HepG2 (cell line): ENCODE measurements around the gene CYB5A. TPM values are rescaled to one million over a fixed set of nuclear protein-coding genes. Genes with fewer than 3 reads are reported as not detected.

Experiments
- DDIT3 ChIP-seq: sonication (generic); formaldehyde crosslinking; IDR thresholded peaks from 2 replicates; pipeline ENCODE4 v1.4.0; 2020; ENCODE audit warnings: mild to moderate bottlenecking, missing genetic modification reagents
- E2F2 ChIP-seq: sonication (generic); formaldehyde crosslinking; IDR thresholded peaks from 2 replicates; pipeline ENCODE4 v1.4.0; 2020; ENCODE audit warnings: missing genetic modification reagents, borderline replicate concordance
- HNRNPLL ChIP-seq: fragments of 200-400 bp; formaldehyde crosslinking; IDR thresholded peaks from 2 replicates; pipeline ENCODE4 v1.6.1; 2017; ENCODE audit warnings: mild to moderate bottlenecking, low read depth, low read length; ENCODE audit not compliant: poor library complexity, severe bottlenecking
- HOXA3 ChIP-seq: sonication (generic); formaldehyde crosslinking; IDR thresholded peaks from 2 replicates; pipeline ENCODE4 v1.5.0; 2020; ENCODE audit warnings: missing genetic modification reagents
- IRF1 ChIP-seq: sonication (generic); formaldehyde crosslinking; IDR thresholded peaks from 2 replicates; pipeline ENCODE4 v1.4.0; 2020; ENCODE audit warnings: low read depth, mild to moderate bottlenecking, missing genetic modification reagents
- MIER2 ChIP-seq: IDR thresholded peaks from 2 replicates; pipeline ENCODE4 v1.6.1; 2016; ENCODE audit warnings: missing biosample characterization, missing genetic modification reagents
- NFAT5 ChIP-seq: sonication (generic); formaldehyde crosslinking; IDR thresholded peaks from 2 replicates; pipeline ENCODE4 v1.4.0; 2020; ENCODE audit warnings: missing genetic modification reagents
- PAF1 ChIP-seq: IDR thresholded peaks from 2 replicates; pipeline ENCODE4 v1.6.1; 2016; ENCODE audit warnings: missing genetic modification reagents, missing compliant biosample characterization
- PAXIP1 ChIP-seq: sonication (generic); formaldehyde crosslinking; conservative IDR thresholded peaks from 2 replicates; pipeline ENCODE4 v1.4.0; 2020; ENCODE audit warnings: mild to moderate bottlenecking, missing genetic modification reagents, moderate library complexity
- PRMT3 ChIP-seq: sonication (generic); formaldehyde crosslinking; IDR thresholded peaks from 2 replicates; pipeline ENCODE4 v1.8.1; 2022; ENCODE audit warnings: low read depth, mild to moderate bottlenecking, moderate library complexity, missing genetic modification reagents, borderline replicate concordance
- UBTF ChIP-seq: sonication (generic); formaldehyde crosslinking; IDR thresholded peaks from 2 replicates; pipeline ENCODE4 v1.4.0; 2020; ENCODE audit warnings: mild to moderate bottlenecking, missing genetic modification reagents
- ZNF253 ChIP-seq: sonication (generic); formaldehyde crosslinking; IDR thresholded peaks from 2 replicates; pipeline ENCODE4 v1.8.0; 2022; ENCODE audit warnings: mild to moderate bottlenecking, missing genetic modification reagents, borderline replicate concordance
- ZNF546 ChIP-seq: sonication (generic); formaldehyde crosslinking; conservative IDR thresholded peaks from 2 replicates; pipeline ENCODE4 v1.8.1; 2023; ENCODE audit warnings: mild to moderate bottlenecking, missing genetic modification reagents
- ZNF652 ChIP-seq: IDR thresholded peaks from 2 replicates; pipeline ENCODE4 v1.6.1; 2016; ENCODE audit warnings: low read depth, borderline replicate concordance
- polyA plus RNA-seq, 8 experiments: library from polyadenylated mRNA; depleted of rRNA in 3 of 8; stranded (reverse) in 7 of 8; unstranded in 1 of 8; fragments of >200 nt; fragmentation: Illumina TruSeq in 4 of 8; extraction: Trizol in 4 of 8; gene quantifications; 2 replicates each; pipeline versions ENCODE4 v1.2.1 to v1.2.3, GENCODE V29; 2011 to 2016; ENCODE audit warnings: low read depth in 4 of 8, missing spikeins in 1 of 8, mixed read lengths in 1 of 8; ENCODE audit not compliant: insufficient read depth in 1 of 8
- total RNA-seq, 5 experiments: library from RNA; depleted of rRNA; stranded (reverse); fragments of >200 nt; fragmentation: Illumina TruSeq; extraction: Trizol; gene quantifications; 2 replicates each; pipeline ENCODE4 v1.2.3, GENCODE V29; 2016; ENCODE audit warnings: low read depth in 1 of 5

The CYB5A gene
- total and polyA plus RNA-seq, 2 of the 13 experiments (the other 11 are each of a cell fraction or from before 2014, with no cell fraction given), result 215 to 356 TPM

GRCh38 chr18:74281980-74282754 lies 9.6 kb downstream of the CYB5A start (continued):
- TF ChIP-seq HNRNPLL (no peak), E2F2 (CRISPR knock-in tag) (no peak), ZNF652 (CRISPR knock-in tag) (no peak), PRMT3 (CRISPR knock-in tag) (no peak), HOXA3 (CRISPR knock-in tag) (peak; percentile 11; the same call in 1 of the 2 replicates), DDIT3 (CRISPR knock-in tag) (no peak), MIER2 (CRISPR knock-in tag) (no peak), NFAT5 (no peak), PAXIP1 (CRISPR knock-in tag) (peak; percentile 74), IRF1 (no peak), PAF1 (no peak), ZNF546 (CRISPR knock-in tag) (no peak), UBTF (CRISPR knock-in tag) (no peak; the same call in 1 of the 2 replicates), ZNF253 (CRISPR knock-in tag) (no peak)
